Vagina (tissue), 2 donors: Measurements from ENCODE around the gene STK32B. TPM values are rescaled to one million over a fixed set of nuclear protein-coding genes. Genes with fewer than 3 reads are reported as not detected.
A peak's percentile ranks its signal among the peaks of the same experiment; 100 is the strongest.
"Not testable (repeated sequence)": the region's sequence is repeated elsewhere in the genome, so short reads cannot be mapped to it uniquely, and the experiment has no call there.

Experiments used
- DNase-seq, 2 donors: peaks; one replicate each; pipeline ENCODE4 v3.0.0-alpha.2; 2017; ENCODE audit errors: extremely low spot score in 2 of 2
- H3K27ac ChIP-seq: fragments of 200-600 bp; sonication (generic); one replicate; pipeline ENCODE4 v1.5.1; 2019
- H3K27me3 ChIP-seq: fragments of 200-600 bp; sonication (generic); one replicate; pipeline ENCODE4 v1.5.1; 2019
- H3K36me3 ChIP-seq, 2 donors: fragments of 200-600 bp; sonication (generic); one replicate each; pipeline ENCODE4 v1.5.1; 2017 to 2019
- H3K4me1 ChIP-seq: fragments of 200-600 bp; sonication (generic); one replicate; pipeline ENCODE4 v1.5.1; 2019
- H3K4me3 ChIP-seq, 2 donors: fragments of 200-600 bp; sonication (generic); 1 replicate in 1 of 2; 2 replicates in 1 of 2; pipeline ENCODE4 v1.5.1; 2016 to 2019
- H3K9me3 ChIP-seq: fragments of 200-600 bp; sonication (generic); one replicate; pipeline ENCODE4 v1.5.1; 2019
- CTCF ChIP-seq, 3 experiments: fragments of 450-650 bp in 2 of 3; fragments of 200-600 bp in 1 of 3; sonication (generic) in 1 of 3; IDR thresholded peaks; one replicate each; pipeline ENCODE4 v1.5.1; 2017 to 2019; ENCODE audit warnings: antibody characterized with exemption in 3 of 3, mild to moderate bottlenecking in 2 of 3, moderate library complexity in 2 of 3
- POLR2A ChIP-seq, 2 donors: fragments of 450-650 bp; IDR thresholded peaks; one replicate each; pipeline ENCODE4 v1.6.1; 2017; ENCODE audit warnings: antibody characterized with exemption in 2 of 2, mild to moderate bottlenecking in 2 of 2, moderate library complexity in 2 of 2
- POLR2AphosphoS5 ChIP-seq, 2 donors: sonication (generic); formaldehyde crosslinking; IDR thresholded peaks; one replicate each; pipeline ENCODE4 v1.9.0; 2017; ENCODE audit warnings: antibody characterized with exemption in 2 of 2, mild to moderate bottlenecking in 2 of 2, low read depth in 1 of 2; ENCODE audit not compliant: insufficient read depth in 1 of 2
- intact Hi-C: fragments of 100-400 bp; cut with DNase I; formaldehyde crosslinking; loops from one replicate; pipeline ENCODE4 v1.15.1; 2023
- total RNA-seq: library from RNA; depleted of rRNA; stranded (reverse); fragments of >200 nt; gene quantifications from one replicate; pipeline ENCODE4 v1.2.3, GENCODE V29; 2016

Gene STK32B
- total RNA-seq, 1 donor from 2014 or later = 6.4 TPM

- peak in 1 of 2 donors; percentile 62 for DNase-seq
Observed at GRCh38 chr4:5424901-5425300, 373.6 kb downstream of the STK32B start.

GRCh38 chr4:5429747-5430146 lies 378.5 kb downstream of the STK32B start:
- Histone ChIP-seq H3K9me3 (no peaks in the 10 kb centered on the region), H3K27ac (no peak overlapping the region), H3K4me1 (no peaks in the 10 kb centered on the region), H3K4me3 (no peak overlapping the region), H3K27me3 (no peaks in the 10 kb centered on the region), H3K36me3 (no peaks in the 10 kb centered on the region)
- intact Hi-C loops = no loop called here
- DNase-seq = no peak
- TF ChIP-seq POLR2AphosphoS5 (IDR thresholded peaks at IDR 0.05; ENCODE audit: insufficient read depth in 1 of 2, low read depth in 1 of 2) (no peak), CTCF (IDR thresholded peaks at IDR 0.05) (no peak), POLR2A (IDR thresholded peaks at IDR 0.05) (no peak)

More at GRCh38 chr4:5424901-5425300, 373.6 kb downstream of the STK32B start:
- H3K27ac ChIP-seq = no peak overlapping the region
- no peaks in the 10 kb centered on the region for H3K4me1 ChIP-seq
- intact Hi-C loops = no loop called here
- no peaks in the 10 kb centered on the region for H3K36me3 ChIP-seq
- no peak for TF ChIP-seq POLR2AphosphoS5 (IDR thresholded peaks at IDR 0.05; ENCODE audit: insufficient read depth in 1 of 2, low read depth in 1 of 2)
- no peak for TF ChIP-seq POLR2A (IDR thresholded peaks at IDR 0.05)
- no peak for TF ChIP-seq CTCF (IDR thresholded peaks at IDR 0.05)
- no peaks in the 10 kb centered on the region for H3K27me3 ChIP-seq
- H3K4me3 ChIP-seq = no peak overlapping the region
- no peaks in the 10 kb centered on the region for H3K9me3 ChIP-seq

- H3K36me3 ChIP-seq = no peaks in the 10 kb centered on the region
- H3K9me3 ChIP-seq = no peaks in the 10 kb centered on the region
- intact Hi-C loops = no loop called here
- H3K4me1 ChIP-seq = no peaks in the 10 kb centered on the region
- peak; percentile 37 to 52 for DNase-seq
- H3K4me3 ChIP-seq = no peak overlapping the region
- TF ChIP-seq CTCF (IDR thresholded peaks at IDR 0.05) (no peak), POLR2A (IDR thresholded peaks at IDR 0.05) (no peak), POLR2AphosphoS5 (IDR thresholded peaks at IDR 0.05; ENCODE audit: insufficient read depth in 1 of 2, low read depth in 1 of 2) (no peak)
- H3K27me3 ChIP-seq = no peaks in the 10 kb centered on the region
- no peak overlapping the region for H3K27ac ChIP-seq
Observed at GRCh38 chr4:5433196-5433595, 381.9 kb downstream of the STK32B start.

GRCh38 chr4:5435201-5435600 lies 383.9 kb downstream of the STK32B start:
- Histone ChIP-seq H3K27ac (no peak overlapping the region), H3K9me3 (no peaks in the 10 kb centered on the region), H3K36me3 (no peaks in the 10 kb centered on the region), H3K4me3 (no peak overlapping the region), H3K27me3 (no peaks in the 10 kb centered on the region), H3K4me1 (no peaks in the 10 kb centered on the region)
- no peak for TF ChIP-seq POLR2A (IDR thresholded peaks at IDR 0.05)
- TF ChIP-seq CTCF (IDR thresholded peaks at IDR 0.05) = no peak
- no peak for TF ChIP-seq POLR2AphosphoS5 (IDR thresholded peaks at IDR 0.05; ENCODE audit: insufficient read depth in 1 of 2, low read depth in 1 of 2)
- intact Hi-C loops = no loop called here
- DNase-seq = peak; percentile 22 to 46

- H3K9me3 ChIP-seq = no peaks in the 10 kb centered on the region
- no peaks in the 10 kb centered on the region for H3K4me1 ChIP-seq
- H3K27ac ChIP-seq = no peak overlapping the region
- no peaks in the 10 kb centered on the region for H3K27me3 ChIP-seq
- no peaks in the 10 kb centered on the region for H3K36me3 ChIP-seq
- no peak overlapping the region for H3K4me3 ChIP-seq
- peak in 1 of 2 donors; percentile 32 for DNase-seq
- intact Hi-C loops = no loop called here
- no peak for TF ChIP-seq CTCF (IDR thresholded peaks at IDR 0.05)
- no peak for TF ChIP-seq POLR2A (IDR thresholded peaks at IDR 0.05)
Observed at GRCh38 chr4:5435823-5436222, 384.5 kb downstream of the STK32B start.

GRCh38 chr4:5443976-5444802 lies 392.9 kb downstream of the STK32B start:
- H3K4me3 ChIP-seq, H3K27me3 ChIP-seq, DNase-seq, intact Hi-C loops, H3K9me3 ChIP-seq, H3K27ac ChIP-seq, H3K36me3 ChIP-seq, H3K4me1 ChIP-seq: not testable (repeated sequence)
